Naive thymus-derived CD8-positive, alpha-beta T cell (primary cell): Measurements from ENCODE around the gene PARP14. TPM values are rescaled to one million over a fixed set of nuclear protein-coding genes. Genes with fewer than 3 reads are reported as not detected.
"Not testable (repeated sequence)": the region's sequence is repeated elsewhere in the genome, so short reads cannot be mapped to it uniquely, and the experiment has no call there.

ENCODE experiments used
- ATAC-seq, 2 donors: fragments of 150-1000 bp; cut with Tn5 transposase in 1 of 2; sonication (Bioruptor Pico), chemical (Tn5 transposase) in 1 of 2; 1 replicate in 1 of 2; 2 replicates in 1 of 2; pipeline ENCODE4 v1.10.0; 2021; ENCODE audit warnings: mild to moderate bottlenecking in 2 of 2, moderate library complexity in 2 of 2
- POLR2A ChIA-PET: fragments of 350-600 bp; sonication (Branson Sonifier 250); formaldehyde crosslinking; loops from one replicate; lab custom pipeline; 2021; ENCODE audit warnings: antibody characterized with exemption; lab: Charles Lee
- DNase-seq, 10 donors: peaks; one replicate each; pipeline versions ENCODE4 v3.0.0 to v3.0.0-alpha.2; 2020 to 2022
- H3K27ac Mint-ChIP-seq, 10 donors: one replicate each; pipeline ENCODE4 v1.8.0; 2020 to 2022; ENCODE audit warnings: mild to moderate bottlenecking in 10 of 10, mixed read lengths in 10 of 10, moderate library complexity in 4 of 10, inconsistent platforms in 1 of 10
- H3K27me3 Mint-ChIP-seq, 5 donors: one replicate each; pipeline ENCODE4 v1.8.0; 2021 to 2022; ENCODE audit warnings: mixed read lengths in 5 of 5
- H3K36me3 Mint-ChIP-seq, 3 donors: one replicate each; pipeline ENCODE4 v1.8.0; 2020 to 2022; ENCODE audit warnings: mixed read lengths in 3 of 3, mild to moderate bottlenecking in 2 of 3, inconsistent platforms in 1 of 3
- H3K4me1 Mint-ChIP-seq, 4 donors: one replicate each; pipeline ENCODE4 v1.8.0; 2021 to 2022; ENCODE audit warnings: mixed read lengths in 4 of 4
- H3K4me3 Mint-ChIP-seq, 10 donors: one replicate each; pipeline ENCODE4 v1.8.0; 2020 to 2022; ENCODE audit warnings: mild to moderate bottlenecking in 10 of 10, mixed read lengths in 10 of 10, moderate library complexity in 6 of 10, inconsistent platforms in 1 of 10
- H3K9me3 Mint-ChIP-seq, 9 donors: one replicate each; pipeline ENCODE4 v1.8.0; 2020 to 2022; ENCODE audit warnings: mixed read lengths in 9 of 9, mild to moderate bottlenecking in 3 of 9, inconsistent platforms in 1 of 9, moderate library complexity in 1 of 9
- polyA plus RNA-seq, 3 donors: library from polyadenylated mRNA; unstranded; fragments of 300-500 nt; fragmentation: Illumina TruSeq; gene quantifications; one replicate each; pipeline ENCODE4 v1.2.3, GENCODE V29; 2021
- total RNA-seq, 8 experiments: library from RNA in 2 of 8; stranded (reverse) in 2 of 8; gene quantifications; one replicate each; pipeline ENCODE4 v1.2.3 and lab custom pipeline; 2021 to 2026

The PARP14 gene
- total RNA-seq: 10 to 100 TPM; 45.3 to 46.8 TPM
- 10 to 100 TPM in 1 of 3 donors, 1 to 10 TPM in 2; 4.4 to 10.8 (median 9.5) TPM for polyA plus RNA-seq
- 132 to 181 (median 153) reads per million in 6 experiments for total RNA-seq (lab: John Stamatoyannopoulos, UW)

DNA sequence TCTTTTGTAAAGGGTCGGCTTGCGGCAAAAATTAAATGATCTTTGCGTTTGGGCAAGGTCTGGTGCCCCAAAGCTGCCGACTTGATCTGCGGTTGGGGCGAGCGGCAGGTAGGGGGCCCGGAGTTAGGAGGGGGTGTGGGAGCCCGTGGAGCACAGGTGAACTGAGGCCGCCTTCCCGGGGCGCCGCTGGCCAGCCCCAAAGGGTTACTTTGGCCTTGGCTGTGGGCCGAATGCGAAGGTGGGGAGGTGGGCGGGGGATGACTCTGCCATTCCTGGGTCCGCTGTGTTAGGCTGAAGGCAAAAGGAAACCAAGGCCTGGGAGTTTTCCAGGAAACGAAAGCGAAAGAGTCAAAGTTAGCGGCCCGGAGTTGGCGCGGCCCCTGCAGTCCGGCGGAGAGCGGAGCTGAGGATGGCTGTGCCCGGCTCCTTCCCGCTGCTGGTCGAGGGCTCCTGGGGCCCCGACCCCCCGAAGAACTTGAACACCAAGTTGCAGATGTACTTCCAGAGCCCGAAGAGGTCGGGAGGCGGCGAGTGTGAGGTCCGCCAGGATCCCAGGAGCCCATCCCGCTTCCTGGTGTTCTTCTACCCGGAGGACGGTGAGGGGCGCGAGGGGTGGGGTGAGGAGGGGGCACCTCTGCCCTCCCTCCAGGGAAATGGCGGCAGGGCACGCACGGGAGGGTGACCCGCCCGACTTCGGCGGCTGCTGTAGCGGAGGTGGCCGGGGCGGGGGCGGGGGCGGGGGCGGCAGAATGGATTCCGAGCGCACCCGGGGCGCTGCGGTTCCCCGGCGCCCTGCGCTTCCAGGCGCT is at the start of gene PARP14:
TSS of gene PARP14 (plus strand) at position 365 of the 809 bp plus-strand sequence. CDS start at position 410, 45 bp downstream.
- Mint-ChIP-seq H3K4me1 (peaks cover 29 to 70% (median 62%) of the 10 kb centered on the region in 4 donors), H3K27me3 (no peaks in the 10 kb centered on the region), H3K9me3 (no peaks in the 10 kb centered on the region), H3K36me3 (peaks cover under 1 to 15% (median 4%) of the 10 kb centered on the region in 3 donors), H3K27ac (peak within 1 kb of the TSS; percentile 96 to 100 (median 98)), H3K4me3 (peak within 1 kb of the TSS; percentile 89 to 99 (median 96))
- ATAC-seq (peak; percentile 68 to 70), DNase-seq (peak; percentile 40 to 77 (median 61))
- POLR2A ChIA-PET: interaction anchor here (1.0 to 3.0 kb wide), 12 partner anchors 15 to 1020 kb away, joined by 3 to 45 read pairs (median 5); partner anchors contain the start of genes DTX3L, FAM162A, HCLS1 and HSPBAP1

DNA sequence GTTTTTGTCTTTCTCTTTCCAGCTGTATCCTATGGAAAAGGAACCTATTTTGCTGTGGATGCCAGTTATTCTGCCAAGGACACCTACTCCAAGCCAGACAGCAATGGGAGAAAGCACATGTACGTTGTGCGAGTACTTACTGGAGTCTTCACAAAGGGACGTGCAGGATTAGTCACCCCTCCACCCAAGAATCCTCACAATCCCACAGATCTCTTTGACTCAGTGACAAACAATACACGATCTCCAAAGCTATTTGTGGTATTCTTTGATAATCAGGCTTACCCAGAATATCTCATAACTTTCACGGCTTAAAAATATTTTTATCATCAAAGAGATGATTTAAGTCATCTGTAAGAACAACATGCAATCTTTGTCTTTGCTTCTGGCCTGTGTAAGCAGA is 44.9 kb upstream of the PARP14 start:
- H3K4me3 Mint-ChIP-seq: no peak overlapping the region
- H3K27ac Mint-ChIP-seq: no peak overlapping the region
- DNase-seq (no peak), ATAC-seq (no peak)
- H3K4me1 Mint-ChIP-seq: peaks cover 0 to 4% (median 1%) of the 10 kb centered on the region in 4 donors
- H3K36me3 Mint-ChIP-seq: peaks cover 0 to 41% (median 24%) of the 10 kb centered on the region in 3 donors
- no peaks in the 10 kb centered on the region for H3K9me3 Mint-ChIP-seq
- H3K27me3 Mint-ChIP-seq: no peaks in the 10 kb centered on the region
- POLR2A ChIA-PET: no interaction called here

DNA sequence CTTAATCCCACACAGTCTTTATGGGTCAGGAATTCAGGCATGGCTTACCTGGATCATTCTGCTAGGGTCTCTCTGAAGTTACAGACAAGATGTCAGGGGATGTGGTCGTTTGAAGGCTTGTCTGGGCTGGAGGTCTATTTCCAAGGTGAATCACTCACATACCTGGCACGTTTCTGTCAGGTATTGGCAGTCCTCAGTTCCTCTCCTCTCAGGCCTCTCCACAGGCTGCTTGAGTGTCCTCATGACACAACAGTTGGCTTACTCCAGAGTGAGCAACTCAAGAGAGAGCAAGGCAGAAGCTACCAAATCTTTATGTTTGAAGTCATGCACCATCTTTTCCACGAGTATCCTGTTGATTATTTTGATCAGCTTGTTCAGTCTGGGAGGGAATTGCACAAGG is 43.9 kb upstream of the PARP14 start:
- ATAC-seq (no peak), DNase-seq (no peak)
- peak overlapping the region in 3 of 10 donors; percentile 6 to 29 (median 23) for H3K27ac Mint-ChIP-seq
- H3K27me3 Mint-ChIP-seq: no peaks in the 10 kb centered on the region
- H3K36me3 Mint-ChIP-seq: peaks cover 0 to 40% (median 24%) of the 10 kb centered on the region in 3 donors
- H3K9me3 Mint-ChIP-seq: no peaks in the 10 kb centered on the region
- POLR2A ChIA-PET: no interaction called here
- no peak overlapping the region for H3K4me3 Mint-ChIP-seq
- H3K4me1 Mint-ChIP-seq: peaks cover 0 to 7% (median 3%) of the 10 kb centered on the region in 4 donors

GRCh38 chr3:122640437-122640999 is 40.1 kb upstream of the PARP14 start:
- Mint-ChIP-seq H3K9me3 (no peaks in the 10 kb centered on the region), H3K27ac (peak overlapping the region in 1 of 10 donors; percentile 19), H3K4me3 (no peak overlapping the region), H3K27me3 (peaks cover 0 to 5% (median 0%) of the 10 kb centered on the region in 5 donors), H3K4me1 (peaks cover 0 to 31% (median 30%) of the 10 kb centered on the region in 4 donors), H3K36me3 (peaks cover 0 to 22% (median 18%) of the 10 kb centered on the region in 3 donors)
- POLR2A ChIA-PET: no interaction called here
- DNase-seq: no peak
- ATAC-seq: no peak

DNA sequence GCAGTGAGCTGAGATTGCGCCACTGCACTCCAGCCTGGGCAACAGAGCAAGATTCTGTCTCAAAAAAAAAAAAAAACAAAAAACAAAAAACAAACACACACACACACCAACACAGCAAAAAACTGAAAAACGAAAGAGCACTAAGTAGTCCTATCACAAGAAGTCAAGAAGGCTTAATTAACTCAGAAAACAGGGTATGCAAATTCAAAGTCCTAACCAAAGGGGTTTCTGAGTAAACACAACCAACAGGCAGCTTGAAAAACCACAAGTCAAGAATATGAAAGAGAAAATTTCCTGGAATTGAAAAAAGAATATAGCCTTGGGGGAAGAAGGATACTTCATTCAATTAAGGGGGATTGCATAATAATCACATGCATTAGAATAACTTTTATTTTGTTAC is 37.7 kb upstream of the PARP14 start:
- Mint-ChIP-seq H3K9me3 (no peaks in the 10 kb centered on the region), H3K27ac (peak overlapping the region in 3 of 10 donors; percentile 7 to 75 (median 29)), H3K4me3 (peak overlapping the region in 1 of 10 donors; percentile 57), H3K27me3 (peaks cover 0 to 10% (median 0%) of the 10 kb centered on the region in 5 donors), H3K4me1 (peaks cover 0 to 46% (median 40%) of the 10 kb centered on the region in 4 donors), H3K36me3 (peaks cover 0 to 8% (median 5%) of the 10 kb centered on the region in 3 donors)
- DNase-seq: no peak
- POLR2A ChIA-PET: no interaction called here
- no peak for ATAC-seq

DNA sequence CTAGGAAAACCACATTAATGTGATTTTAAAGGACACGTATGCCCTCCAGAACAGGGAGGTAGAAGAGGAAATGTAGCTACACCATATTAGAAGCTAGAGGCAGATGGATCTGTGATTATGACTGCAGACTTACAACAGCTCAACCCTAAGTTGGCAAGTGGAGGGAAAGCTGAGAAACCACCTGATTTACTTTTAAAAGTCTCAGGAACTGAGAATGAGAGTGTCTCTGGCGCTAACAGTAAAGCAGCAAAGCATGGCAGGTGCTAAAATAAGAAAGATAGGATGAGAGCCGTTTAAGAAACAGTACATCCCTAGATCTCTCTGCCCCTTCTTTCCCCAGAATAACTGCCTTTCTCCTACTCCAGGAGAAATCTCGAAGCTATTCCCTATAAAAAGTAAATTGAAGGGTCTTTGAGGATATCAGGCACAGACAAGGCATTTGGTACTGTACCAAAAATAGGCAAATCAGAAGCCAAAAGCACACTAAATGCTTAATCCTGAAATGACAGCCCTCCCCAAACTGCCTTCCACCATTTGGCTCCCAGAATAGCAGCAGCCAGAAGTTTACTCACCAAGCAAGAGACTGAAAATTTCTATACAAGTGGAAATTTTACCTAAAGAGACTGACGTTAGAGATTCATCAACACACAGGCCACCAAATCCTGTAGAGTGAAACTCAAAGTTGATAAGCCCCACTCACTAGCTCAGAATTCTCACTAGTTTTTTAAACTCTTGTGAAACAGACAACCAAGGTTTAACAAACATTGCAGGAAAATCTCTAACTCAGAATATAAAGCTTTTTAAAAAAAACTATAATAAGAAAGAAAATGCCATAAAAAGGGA is 34.3 kb upstream of the PARP14 start:
- Mint-ChIP-seq H3K4me1 (peaks cover 0 to 42% (median 39%) of the 10 kb centered on the region in 4 donors), H3K27me3 (peaks cover 0 to 14% (median 1%) of the 10 kb centered on the region in 5 donors), H3K36me3 (no peaks in the 10 kb centered on the region), H3K27ac (peak overlapping the region in 4 of 10 donors; percentile 32 to 96 (median 95)), H3K4me3 (peak overlapping the region in 3 of 10 donors; percentile 78 to 85 (median 83)), H3K9me3 (no peaks in the 10 kb centered on the region)
- DNase-seq (no peak), ATAC-seq (no peak)
- POLR2A ChIA-PET: no interaction called here

GRCh38 chr3:122651233-122651907 is 29.3 kb upstream of the PARP14 start:
- H3K4me1 Mint-ChIP-seq: peaks cover 1 to 12% (median 8%) of the 10 kb centered on the region in 4 donors
- not testable (repeated sequence) for ATAC-seq

GRCh38 chr3:122651962-122652361 is 28.7 kb upstream of the PARP14 start:
- Mint-ChIP-seq H3K27me3 (peaks cover 0 to 26% (median 1%) of the 10 kb centered on the region in 5 donors), H3K27ac (peak overlapping the region in 1 of 10 donors; percentile 3)
- POLR2A ChIA-PET, ATAC-seq, H3K9me3 Mint-ChIP-seq, H3K4me1 Mint-ChIP-seq, DNase-seq, H3K4me3 Mint-ChIP-seq, H3K36me3 Mint-ChIP-seq: not testable (repeated sequence)

More at GRCh38 chr3:122651233-122651907, 29.3 kb upstream of the PARP14 start:
- peak in 2 of 10 donors; percentile 7 to 32 for DNase-seq
- Mint-ChIP-seq H3K27me3 (peaks cover 0 to 29% (median 1%) of the 10 kb centered on the region in 5 donors), H3K4me3 (peak overlapping the region in 1 of 10 donors; percentile 19), H3K27ac (peak overlapping the region in 3 of 10 donors; percentile 46 to 84 (median 81))
- H3K9me3 Mint-ChIP-seq, POLR2A ChIA-PET, H3K36me3 Mint-ChIP-seq: not testable (repeated sequence)

GRCh38 chr3:122658336-122658735 is 22.3 kb upstream of the PARP14 start:
- H3K4me3 Mint-ChIP-seq, H3K4me1 Mint-ChIP-seq, H3K36me3 Mint-ChIP-seq, DNase-seq, H3K27ac Mint-ChIP-seq, POLR2A ChIA-PET, ATAC-seq: not testable (repeated sequence)
- peaks cover 0 to 14% (median 1%) of the 10 kb centered on the region in 5 donors for H3K27me3 Mint-ChIP-seq
- peaks cover 0 to 13% (median 4%) of the 10 kb centered on the region in 9 donors for H3K9me3 Mint-ChIP-seq

- peaks cover 0 to 13% (median 4%) of the 10 kb centered on the region in 9 donors for H3K9me3 Mint-ChIP-seq
- POLR2A ChIA-PET: no interaction called here
- peaks cover 0 to 8% (median 1%) of the 10 kb centered on the region in 5 donors for H3K27me3 Mint-ChIP-seq
- ATAC-seq (no peak), DNase-seq (no peak)
- H3K27ac Mint-ChIP-seq: peak overlapping the region in 1 of 10 donors; percentile 2
- peaks cover 0 to 5% (median 0%) of the 10 kb centered on the region in 4 donors for H3K4me1 Mint-ChIP-seq
- no peaks in the 10 kb centered on the region for H3K36me3 Mint-ChIP-seq
- no peak overlapping the region for H3K4me3 Mint-ChIP-seq
Observed at GRCh38 chr3:122660297-122660974, 20.2 kb upstream of the PARP14 start.

DNA sequence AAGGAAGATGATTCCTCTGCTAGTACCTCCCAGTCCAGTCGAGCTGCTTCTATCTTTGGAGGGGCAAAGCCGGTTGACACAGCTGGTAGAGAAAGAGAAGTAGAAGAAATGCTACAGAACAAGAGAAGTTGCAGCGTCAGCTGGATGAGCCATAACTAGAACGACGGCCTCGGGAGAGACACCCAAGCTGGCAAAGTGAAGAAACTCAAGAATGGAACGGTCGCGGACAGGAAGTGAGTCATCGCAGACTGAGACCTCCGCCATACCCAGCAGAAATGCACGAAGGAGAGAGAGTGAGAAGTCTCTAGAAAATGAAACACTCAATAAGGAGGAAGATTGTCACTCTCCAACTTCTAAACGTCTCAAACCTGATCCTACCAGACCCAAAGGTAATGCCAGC is 19.0 kb upstream of the PARP14 start:
- Mint-ChIP-seq H3K36me3 (no peaks in the 10 kb centered on the region), H3K4me3 (peak overlapping the region in 1 of 10 donors; percentile 58), H3K4me1 (peaks cover 0 to 5% (median 0%) of the 10 kb centered on the region in 4 donors), H3K27ac (no peak overlapping the region), H3K9me3 (peaks cover 0 to 13% (median 4%) of the 10 kb centered on the region in 9 donors), H3K27me3 (peaks cover 0 to 8% (median 1%) of the 10 kb centered on the region in 5 donors)
- DNase-seq: no peak
- POLR2A ChIA-PET: no interaction called here
- ATAC-seq: no peak
